Hematopoietic multipotent progenitor cell treated with erythropoietin and hydrocortisone succinate and interleukin-3 and kit ligand, for 8 days (in vitro differentiated cells): Measurements from ENCODE around the gene SIM2.
"Not testable (repeated sequence)": the region's sequence is repeated elsewhere in the genome, so short reads cannot be mapped to it uniquely, and the experiment has no call there.

Experiments
- DNase-seq: peaks from one replicate; pipeline ENCODE4 v3.0.0-alpha.2; 2015

SIM2 gene, protein sequence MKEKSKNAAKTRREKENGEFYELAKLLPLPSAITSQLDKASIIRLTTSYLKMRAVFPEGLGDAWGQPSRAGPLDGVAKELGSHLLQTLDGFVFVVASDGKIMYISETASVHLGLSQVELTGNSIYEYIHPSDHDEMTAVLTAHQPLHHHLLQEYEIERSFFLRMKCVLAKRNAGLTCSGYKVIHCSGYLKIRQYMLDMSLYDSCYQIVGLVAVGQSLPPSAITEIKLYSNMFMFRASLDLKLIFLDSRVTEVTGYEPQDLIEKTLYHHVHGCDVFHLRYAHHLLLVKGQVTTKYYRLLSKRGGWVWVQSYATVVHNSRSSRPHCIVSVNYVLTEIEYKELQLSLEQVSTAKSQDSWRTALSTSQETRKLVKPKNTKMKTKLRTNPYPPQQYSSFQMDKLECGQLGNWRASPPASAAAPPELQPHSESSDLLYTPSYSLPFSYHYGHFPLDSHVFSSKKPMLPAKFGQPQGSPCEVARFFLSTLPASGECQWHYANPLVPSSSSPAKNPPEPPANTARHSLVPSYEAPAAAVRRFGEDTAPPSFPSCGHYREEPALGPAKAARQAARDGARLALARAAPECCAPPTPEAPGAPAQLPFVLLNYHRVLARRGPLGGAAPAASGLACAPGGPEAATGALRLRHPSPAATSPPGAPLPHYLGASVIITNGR

DNA sequence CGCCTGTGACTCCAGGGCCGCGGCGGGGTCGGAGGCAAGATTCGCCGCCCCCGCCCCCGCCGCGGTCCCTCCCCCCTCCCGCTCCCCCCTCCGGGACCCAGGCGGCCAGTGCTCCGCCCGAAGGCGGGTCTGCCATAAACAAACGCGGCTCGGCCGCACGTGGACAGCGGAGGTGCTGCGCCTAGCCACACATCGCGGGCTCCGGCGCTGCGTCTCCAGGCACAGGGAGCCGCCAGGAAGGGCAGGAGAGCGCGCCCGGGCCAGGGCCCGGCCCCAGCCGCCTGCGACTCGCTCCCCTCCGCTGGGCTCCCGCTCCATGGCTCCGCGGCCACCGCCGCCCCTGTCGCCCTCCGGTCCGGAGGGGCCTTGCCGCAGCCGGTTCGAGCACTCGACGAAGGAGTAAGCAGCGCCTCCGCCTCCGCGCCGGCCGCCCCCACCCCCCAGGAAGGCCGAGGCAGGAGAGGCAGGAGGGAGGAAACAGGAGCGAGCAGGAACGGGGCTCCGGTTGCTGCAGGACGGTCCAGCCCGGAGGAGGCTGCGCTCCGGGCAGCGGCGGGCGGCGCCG is at the start of gene SIM2:
Gene SIM2, plus strand, starts transcription at position 135 of the 565 bp plus-strand sequence. CDS start 632 bp downstream, outside the sequence.
- DNase-seq, result no peak

DNA sequence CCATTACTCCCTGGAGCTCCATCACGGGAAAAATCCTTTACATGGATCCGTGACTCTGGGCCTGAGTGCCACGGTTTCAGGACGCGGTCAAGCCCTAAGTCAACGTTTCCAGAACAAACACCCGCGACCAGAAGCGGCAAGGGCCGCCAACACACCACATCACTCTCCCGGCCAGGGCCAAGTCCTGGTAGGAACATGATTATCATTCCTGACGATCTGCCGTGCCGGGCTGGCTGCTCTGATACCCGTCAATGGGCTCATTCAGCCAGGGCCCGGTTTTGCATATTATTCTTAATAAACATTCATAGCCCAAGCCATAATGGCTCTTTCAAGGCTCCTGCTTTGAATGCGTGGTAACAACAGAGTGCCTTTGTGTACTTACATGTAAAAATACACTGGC is 44.6 kb upstream of the SIM2 start:
- no peak for DNase-seq

DNA sequence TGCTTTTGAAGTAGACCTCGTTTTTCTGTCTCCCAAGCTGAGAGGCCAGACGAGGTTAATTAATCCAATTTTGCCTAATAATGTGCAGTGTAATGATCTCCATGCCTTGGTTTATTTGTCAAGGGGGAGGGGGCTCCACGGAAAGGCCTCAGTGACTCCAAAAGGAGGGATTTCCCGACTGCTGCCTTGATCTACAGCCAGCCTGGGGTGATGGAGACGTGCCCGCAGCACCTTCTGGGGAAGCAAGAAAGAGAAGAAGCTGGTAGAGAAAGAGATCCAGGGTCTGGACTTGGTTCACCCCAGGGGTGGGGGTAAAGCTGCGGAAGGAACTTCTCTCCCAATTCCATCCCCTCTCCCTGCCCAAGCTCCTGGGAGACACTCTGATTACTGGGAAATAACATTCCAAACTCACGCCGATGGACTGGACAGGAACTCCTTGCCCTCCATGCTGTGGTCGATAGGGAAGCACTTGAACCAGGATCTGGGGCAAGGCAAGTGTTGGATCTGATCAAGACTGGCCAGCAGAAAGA is 44.1 kb upstream of the SIM2 start:
- no peak for DNase-seq

DNA sequence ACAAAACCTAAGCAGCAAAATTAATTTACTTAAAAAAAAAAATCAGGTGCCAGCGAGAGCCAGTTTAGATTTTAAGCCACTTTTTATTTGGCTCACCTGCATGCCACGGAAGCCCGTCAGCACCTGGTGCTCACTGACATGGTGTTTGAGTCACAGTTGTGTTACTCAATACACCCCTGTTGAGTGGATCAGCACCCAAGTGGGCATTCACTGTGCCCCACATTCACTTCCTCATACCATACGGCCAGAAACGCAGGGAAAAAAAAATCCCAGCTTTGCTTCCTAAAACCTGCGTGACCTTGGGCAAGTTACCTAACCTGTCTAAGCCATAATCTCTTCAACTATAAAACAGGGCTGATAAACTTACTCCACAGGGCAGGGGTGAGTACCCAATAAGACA is 42.8 kb upstream of the SIM2 start:
- no peak for DNase-seq

DNA sequence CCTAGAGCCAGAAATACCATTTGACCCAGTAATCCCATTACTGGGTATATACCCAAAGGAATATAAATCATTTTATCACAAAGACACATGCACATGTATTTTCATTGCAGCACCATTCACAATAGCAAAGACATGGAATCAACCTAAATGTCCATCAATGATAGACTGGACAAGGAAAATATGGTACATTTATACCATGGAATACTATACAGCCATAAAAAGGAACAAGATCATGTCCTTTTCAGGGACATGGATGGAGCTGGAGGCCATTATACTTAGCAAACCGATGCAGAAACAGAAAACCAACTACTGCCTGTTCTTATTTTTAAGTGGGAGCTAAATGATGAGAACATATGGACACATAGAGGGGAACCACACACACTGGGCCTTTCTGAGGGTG is 41.6 kb upstream of the SIM2 start:
- DNase-seq, result not testable (repeated sequence)

DNA sequence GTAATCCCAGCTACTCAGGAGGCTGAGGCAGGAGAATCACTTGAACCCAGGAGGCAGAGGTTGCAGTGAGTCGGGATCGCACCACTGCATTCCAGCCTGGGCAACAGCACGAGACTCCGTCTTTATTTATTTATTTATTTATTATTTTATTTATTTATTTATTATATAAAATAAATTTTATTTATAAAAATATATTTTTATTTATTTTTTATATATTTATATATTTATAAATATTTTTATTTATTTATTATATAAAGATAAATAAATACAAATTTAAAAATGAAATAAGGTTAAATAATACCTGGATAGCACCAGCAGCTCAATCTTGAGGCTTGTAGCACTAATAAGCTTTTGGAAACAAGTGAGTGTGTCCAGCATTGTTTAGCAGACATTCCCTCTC is 40.9 kb upstream of the SIM2 start:
- no peak for DNase-seq

DNA sequence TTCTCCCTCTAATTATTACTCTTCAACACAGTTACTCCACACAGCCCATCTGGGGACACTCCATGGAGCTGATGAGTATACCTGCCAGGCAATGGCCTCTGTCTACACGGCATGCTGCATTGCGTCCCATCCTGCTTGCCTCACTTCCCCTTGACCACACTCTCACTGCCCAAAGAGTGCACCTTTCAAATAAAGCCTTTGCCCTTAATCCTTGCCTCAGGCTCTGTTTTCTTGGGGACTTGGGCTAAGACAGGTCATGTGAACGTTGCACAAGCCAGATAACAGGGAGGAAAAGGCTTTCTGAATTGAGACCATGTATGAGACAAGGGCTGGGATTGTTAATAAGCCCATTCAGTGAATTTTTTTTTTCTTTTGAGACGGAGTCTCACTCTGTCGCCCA is 40.0 kb upstream of the SIM2 start:
- DNase-seq, result no peak

DNA sequence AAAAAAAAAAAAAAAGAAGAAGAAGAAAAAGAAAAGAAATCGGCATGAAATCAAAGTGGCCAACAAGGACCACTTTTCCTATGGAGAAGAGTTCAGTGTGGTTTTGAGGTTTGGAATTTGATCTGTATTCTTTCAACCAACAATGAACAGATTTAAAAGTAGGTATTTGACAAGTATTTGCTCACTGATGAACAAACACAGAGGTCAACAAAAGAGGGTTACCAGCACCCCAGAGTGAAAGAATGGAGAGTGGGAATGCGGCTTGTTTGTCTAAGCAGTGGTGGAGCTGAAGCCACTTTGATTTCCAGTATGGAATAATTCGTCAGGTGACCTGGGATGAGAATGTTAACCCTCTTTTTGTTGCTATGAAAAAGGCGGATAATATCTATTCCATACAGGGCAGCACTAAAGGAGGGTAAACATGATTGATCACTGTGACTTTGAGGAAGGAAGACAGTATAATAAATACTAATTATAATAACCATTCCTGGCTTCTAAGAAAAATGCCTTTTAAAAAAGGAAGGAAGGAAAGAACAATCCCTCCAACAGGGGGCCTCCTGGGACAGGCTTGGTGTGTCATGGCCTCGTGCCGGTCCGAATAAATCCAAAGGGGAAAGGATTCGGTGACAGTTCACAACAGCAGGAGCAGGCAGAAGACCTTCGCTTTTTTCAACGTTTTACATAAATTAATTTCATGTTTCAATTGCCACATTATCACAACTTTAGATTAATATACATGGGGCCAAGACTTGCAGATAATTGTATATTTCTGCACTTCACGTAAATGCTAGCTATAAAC is 37.2 kb upstream of the SIM2 start:
- DNase-seq, result peak; percentile 38

DNA sequence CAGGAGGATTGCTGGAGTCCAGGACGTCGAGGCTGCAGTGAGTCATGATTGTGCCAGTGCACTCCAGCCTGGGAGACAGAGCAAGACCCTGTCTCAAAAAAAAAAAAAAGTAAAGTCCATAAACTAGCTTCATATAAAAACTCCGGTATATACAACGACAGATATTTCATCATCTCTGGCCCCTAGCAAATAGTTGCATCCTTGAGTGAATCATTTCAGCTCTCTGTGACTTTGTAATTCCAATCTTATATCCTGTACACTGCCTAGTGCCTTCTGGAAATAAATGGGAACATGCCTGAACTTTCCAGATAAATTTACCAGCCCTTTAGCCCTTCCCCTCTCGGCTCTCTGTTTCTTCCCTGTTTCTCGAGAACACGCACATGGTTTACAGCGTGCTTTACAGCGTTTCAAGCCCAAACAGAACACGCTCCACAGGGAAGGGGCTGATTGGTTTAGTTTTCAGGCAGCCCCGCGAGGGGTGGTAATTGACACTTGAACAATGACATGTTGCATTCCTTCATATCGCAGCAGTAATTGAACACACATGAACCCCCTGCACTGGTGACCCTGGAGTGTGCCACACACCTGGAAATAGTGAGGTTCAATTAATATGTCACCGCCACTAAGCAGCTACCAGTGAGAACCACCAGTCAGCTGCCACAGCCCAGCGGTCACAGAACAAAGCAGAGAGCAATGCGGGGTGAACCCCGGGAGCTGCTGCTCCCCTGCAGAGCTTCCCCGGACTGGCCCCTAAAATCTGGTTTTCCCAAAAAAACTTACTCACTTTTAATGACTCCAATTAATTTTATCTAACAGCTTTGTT is 35.7 kb upstream of the SIM2 start:
- DNase-seq, result no peak

DNA sequence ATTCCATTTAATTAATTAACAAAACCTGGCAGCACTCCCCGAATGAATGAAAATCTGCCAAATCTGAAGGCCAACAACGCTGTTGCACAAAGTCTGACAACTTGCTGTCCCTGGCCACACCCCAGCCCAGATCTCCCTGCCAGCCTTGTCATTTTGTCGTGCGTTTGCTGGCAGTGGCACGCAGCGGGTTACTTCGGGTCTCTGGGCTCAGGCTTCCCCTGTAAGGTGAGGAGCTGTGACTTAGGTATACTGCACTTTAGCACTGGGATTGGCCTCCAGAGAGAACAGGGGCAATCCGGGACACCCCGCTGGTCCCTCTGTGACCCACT is 34.3 kb upstream of the SIM2 start:
- DNase-seq, result no peak

DNA sequence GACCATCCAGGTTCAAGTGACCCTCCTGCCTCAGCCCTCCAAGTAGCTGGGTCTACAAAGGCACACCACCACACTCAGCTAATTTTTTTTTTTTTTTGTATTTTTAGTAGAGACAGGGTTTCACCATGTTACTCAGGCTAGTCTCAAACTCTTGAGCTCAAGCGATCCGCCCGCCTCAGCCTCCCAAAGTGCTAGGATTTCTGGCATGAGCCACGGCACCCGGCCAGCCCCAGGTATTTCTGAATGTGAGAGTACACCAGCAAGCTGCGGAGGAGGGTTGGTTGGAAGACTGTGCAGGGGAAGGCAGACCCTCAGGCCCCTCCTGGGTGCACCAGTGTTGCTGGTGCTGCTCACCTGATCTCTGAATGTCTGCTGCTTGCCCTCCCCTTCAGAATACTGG is 33.1 kb upstream of the SIM2 start:
- no peak for DNase-seq

DNA sequence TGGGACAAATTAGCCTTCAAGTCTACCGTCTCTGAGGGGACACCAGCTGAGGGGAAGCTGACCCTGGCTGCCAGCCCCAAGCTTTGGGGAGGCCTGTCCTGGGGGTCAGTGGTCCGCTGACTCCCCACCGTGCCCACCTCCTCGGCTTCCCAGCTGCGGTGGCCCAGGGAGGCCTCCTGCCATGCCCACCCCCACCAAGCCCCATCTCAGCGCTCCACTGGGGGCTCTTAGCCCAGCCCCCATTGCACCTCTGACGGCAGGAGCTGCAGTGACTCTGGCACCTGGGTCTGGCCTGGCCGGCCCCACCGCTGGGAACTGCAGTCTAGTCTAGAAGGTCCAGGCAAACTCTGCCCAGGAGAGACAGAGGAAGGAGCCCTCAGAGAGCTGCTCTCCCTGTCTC is 30.2 kb upstream of the SIM2 start:
- no peak for DNase-seq

DNA sequence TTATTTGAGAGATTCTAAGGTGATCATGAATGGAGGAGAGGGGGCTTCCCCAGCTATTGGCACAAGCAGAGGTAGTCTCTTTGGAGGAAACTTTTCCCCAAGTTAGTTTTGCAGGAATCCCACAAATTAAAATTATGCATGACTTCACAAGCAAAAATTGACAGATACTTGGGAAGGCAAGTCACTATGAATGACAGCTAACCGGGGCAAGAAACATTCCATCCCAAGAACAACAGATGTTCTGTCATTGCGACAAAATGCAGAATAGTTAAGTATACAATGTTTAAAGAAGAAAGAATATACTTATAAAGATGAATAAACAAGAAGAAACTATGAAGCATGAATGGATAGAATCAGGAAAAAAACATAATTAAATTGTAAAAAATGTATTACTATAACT is 27.1 kb upstream of the SIM2 start:
- DNase-seq, result no peak

DNA sequence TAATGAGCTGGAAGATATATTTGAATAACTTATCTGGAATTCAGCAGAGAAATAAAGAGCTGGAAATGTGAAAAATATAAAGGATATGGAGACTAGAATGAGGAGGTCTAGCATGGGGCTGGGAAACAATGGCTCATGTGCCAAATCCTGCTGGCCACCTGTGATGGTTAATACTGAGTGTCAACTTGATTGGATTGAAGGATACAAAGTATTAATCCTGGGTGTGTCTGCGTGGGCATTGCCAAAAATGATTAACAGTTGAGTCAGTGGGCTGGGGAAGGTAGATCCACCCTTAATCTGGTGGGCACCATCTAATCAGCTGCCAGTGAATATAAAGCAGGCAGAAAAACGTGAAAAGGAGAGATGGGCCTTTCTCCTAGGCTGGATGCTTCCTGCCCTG is 26.6 kb upstream of the SIM2 start:
- DNase-seq, result not testable (repeated sequence)

DNA sequence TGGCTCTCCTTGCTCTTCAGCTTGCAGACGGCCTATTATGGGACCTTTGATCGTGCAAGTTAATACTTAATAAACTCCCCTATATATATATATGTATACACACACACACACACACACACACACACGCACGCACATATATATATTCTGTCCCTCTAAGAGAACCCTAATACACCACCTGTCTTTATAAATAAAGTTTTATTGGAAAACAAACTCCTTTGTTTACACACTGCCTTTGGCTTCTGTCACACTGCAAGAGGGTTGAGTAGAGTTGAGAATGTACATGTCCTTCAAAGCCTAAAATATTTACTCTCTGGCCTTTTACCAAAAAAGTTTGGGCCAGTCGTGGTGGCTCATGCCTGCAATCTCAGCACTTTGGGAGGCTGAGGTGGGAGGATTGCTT is 26.2 kb upstream of the SIM2 start:
- DNase-seq, result no peak

DNA sequence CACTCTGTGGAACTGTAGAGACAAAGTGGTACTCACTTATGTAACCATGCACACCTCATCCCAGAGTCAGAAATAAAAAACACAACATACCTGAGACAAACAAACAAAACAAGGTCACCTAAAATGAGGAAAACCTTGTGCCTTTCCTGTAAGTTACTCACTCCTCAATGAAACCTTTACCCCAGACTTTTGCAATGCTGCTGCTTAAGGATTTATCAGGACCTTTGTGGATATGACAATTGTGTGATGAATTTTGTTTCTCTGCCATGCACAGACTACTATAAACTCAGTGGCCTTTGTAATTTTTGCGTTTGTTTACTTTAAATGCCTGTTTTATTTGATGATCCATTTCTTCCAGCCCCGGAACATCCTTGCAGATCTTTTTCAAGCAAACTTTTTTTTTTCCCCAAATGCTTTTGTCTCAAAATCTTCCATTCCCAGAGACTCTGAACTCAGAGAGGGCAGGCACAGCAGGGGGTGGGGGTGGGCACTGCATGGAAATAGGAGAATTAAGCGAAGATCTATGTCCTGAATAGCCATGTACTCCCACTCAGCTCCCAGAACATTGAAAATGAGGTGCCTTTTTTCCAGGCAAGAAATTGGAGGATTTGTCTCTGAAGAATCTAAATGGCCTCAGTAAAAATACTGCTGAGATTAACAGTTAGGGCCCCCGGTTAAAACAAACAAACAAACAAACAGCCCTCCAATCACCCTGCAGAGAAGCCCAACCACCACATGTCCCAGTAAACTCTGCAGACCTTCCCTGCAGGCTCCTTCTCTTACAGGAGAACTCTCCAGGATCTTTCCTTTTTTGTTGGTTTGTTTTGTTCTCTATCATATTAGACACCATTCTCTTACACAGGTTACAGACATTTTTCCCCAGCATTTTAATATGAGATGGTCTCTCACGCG is 22.6 kb upstream of the SIM2 start:
- no peak for DNase-seq

DNA sequence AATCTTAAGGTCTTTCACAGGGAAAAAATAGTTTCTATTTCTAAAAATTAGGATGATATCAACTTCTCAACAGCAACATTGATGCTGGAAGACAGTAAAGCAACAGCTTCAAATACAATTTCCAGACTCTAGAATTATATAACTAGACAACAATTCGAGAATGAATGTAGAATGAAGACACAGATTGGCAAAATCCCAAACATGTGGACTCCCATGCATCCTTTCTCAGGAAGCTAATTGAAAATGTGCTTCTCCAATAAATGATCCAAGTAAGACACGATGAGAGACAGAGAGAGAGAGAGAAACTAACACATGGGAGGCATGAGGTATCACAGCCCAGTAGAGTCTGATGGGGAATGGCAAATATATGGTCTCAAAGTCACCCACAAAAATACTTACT is 21.5 kb upstream of the SIM2 start:
- no peak for DNase-seq

DNA sequence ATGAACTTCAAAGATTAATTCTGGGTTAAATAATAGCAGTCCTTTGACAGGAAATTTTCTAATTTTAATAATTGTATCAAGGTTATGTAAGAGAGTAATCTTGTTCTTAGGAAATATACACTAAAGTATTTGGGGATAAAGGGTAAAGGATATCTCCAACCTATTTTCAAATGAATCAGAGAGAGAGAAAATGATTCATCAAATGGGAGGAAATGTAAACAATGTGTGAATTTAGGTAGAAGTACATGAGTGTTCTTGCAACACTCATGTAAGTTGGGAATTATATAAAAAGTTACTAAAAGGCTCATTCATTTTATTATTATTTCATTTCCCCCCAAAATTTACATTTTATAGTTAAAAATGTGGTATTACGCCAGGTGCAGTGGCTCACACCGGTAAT is 20.4 kb upstream of the SIM2 start:
- no peak for DNase-seq

DNA sequence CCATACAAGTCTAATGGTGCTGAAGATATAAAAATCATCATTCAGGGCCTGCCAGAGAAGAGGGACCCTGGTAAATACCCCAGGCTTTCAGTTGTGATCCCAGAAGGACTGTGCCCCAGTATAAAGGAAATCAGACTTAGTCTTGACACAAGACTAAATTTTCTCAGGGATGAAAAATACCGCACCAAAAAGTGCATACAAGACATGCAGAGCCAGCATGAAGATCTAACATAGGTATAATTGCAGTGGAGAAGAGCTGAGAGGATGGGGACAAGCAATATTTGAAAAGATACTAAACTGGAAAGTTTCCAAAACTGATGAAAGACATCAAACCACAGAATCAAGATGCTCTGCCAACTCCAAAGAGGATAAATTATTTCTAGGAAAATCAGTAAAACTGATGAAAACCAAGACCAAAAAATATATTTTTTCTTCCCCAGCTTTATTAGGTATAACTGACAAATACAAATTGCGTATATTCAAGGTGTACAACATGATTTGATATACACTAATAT is 17.7 kb upstream of the SIM2 start:
- no peak for DNase-seq

DNA sequence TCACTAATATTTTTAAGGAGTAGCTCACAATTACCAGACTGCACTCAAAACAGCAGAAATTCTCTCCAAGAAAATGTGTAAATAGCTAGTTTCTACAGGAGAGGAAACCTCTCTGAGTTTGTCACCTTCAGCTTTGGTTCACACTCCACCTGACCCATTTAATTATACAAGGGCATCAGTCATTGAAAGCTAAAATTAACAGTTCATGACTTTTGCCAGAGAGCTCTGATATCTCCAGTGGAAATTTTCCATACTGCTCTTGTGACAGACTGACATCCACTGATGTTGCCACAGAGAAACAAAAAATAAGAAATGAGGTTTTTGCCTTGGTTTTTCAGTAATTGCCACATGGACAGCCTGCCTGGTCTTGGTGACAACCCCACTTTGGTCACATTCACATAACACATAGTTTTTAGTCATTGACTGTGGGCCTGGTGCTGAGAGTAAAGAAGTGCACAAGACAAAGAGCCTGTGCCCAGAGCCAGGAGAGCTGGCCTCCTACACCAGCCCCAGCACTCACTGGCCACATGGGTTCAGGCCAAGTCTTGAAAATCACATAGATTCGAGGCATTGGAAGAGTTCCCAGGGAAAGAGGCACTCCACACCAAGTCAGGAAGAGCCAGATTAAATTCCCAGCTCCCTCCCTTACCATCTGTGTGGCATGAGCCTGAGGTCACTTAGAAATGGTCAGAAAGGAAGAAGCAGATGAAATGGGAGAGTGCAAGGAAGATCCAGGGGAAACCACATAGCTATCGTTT is 13.8 kb upstream of the SIM2 start:
- DNase-seq, result no peak
